HCT116 (cell line): ENCODE data around the gene LTBP1.
"Not testable (repeated sequence)": the region's sequence is repeated elsewhere in the genome, so short reads cannot be mapped to it uniquely, and the experiment has no call there.

ENCODE experiments used
- CTCF ChIP-seq, 3 experiments: fragments of 200-600 bp in 1 of 3; sonication (generic) in 1 of 3; IDR thresholded peaks in 2 of 3; conservative IDR thresholded peaks in 1 of 3; 2 replicates each; pipeline ENCODE4 v1.5.1; 2012 to 2017; ENCODE audit warnings: low read depth in 2 of 3, low read length in 2 of 3, antibody characterized with exemption in 1 of 3, borderline replicate concordance in 1 of 3, control low read depth in 1 of 3, mild to moderate bottlenecking in 1 of 3, mixed read lengths in 1 of 3, mixed run types in 1 of 3, moderate library complexity in 1 of 3; ENCODE audit not compliant: insufficient read depth in 1 of 3
- JUND ChIP-seq: IDR thresholded peaks from 2 replicates; pipeline ENCODE4 v1.6.1; 2012

- not testable (repeated sequence) for TF ChIP-seq CTCF (IDR thresholded peaks at IDR 0.05 in 2 of 3, conservative IDR thresholded peaks at IDR 0.05 in 1 of 3; ENCODE audit: borderline replicate concordance in 1 of 3, insufficient read depth in 1 of 3, low read depth in 2 of 3, low read length in 2 of 3); JUND
These were observed 110.7 kb downstream of the LTBP1 start for GRCh38 chr2:33057307-33058028.
